ENCODE results near the gene CHST6. TPM values are rescaled to one million over a fixed set of nuclear protein-coding genes. Genes with fewer than 3 reads are reported as not detected.

The CHST6 gene
- total RNA-seq = 1.1 TPM

DNA sequence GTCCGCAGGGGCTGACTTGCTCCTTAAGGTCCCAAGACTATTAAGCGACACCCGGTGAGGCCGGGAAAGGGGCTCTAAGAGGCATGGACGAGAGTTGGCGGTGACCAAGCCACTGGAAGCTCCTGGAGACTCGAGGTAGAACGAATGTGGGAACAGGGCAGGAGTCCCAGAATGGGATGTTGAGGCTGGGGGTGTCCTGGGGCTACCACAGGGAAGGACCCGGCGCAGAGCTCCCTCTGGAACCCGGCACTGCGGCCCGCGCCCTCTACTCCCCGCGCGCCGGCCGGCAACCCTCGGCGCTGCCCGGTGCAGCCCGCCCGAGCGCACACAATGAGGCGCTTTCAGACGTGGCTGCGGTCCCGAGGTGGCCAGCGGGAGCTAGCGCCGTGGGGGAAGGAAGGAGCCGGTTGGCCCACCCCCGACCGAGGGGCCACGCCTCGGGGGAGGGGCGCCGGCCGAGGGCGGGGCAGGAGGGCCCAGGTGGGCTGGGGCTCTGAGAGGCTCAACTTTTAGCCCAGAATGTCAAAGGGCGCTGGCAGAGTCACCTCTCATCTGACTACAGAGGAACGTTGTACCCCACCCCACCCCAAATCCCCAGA lies at the start of gene CHST6:
Gene CHST6, minus strand, starts transcription at position 366 of the 599 bp plus-strand sequence. CDS start 15,613 bp downstream, outside the sequence.

GRCh38 chr16:75535901-75536300 lies 40.7 kb upstream of the CHST6 start, which contains the start of gene CHST5:
CHST5 (minus strand) TSS chr16:75536108; CDS start chr16:75530384, 5,724 bp downstream.

DNA sequence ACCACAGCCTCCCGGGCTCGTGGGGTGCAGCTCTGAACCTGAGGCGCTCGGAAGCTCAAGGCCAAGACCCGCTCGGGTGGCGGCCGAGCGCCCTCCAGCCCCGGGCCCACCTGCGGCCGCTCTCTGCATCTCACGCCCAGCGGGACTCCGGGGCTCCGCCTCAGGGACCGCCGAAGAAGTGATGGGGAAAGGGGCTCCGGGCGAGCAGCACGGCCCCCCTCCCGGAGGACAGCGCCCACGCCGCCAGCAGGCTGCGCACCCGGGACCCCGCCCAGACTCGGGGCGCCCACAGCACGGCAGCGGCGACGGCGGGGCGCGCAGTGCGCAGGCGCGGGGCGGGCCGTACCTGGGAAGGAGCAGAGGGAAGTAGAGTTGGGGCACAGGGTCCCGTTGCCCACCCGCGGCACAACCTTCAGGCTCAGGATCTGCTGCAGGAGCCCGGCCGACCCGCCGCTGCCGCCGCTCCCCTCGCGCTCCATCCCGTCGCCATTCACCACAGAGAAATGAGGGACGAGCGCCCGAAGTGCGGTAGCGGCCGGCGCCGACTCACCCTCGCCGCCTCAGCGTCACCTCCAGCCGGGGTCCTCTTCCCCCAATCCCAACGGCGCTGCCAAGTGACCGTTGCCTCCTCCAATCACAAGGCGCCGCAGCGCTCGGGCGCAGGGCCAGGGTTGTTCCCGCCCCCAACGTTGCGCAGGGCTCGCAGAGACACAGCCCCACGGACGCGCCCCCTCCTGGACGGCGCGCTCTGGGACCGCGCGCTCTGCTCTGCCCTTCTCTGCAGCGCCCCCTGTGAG lies 30.9 kb downstream of the CHST6 start, which contains the start of gene TMEM170A:
Gene TMEM170A, minus strand, starts transcription at position 568 of the 797 bp plus-strand sequence. Its CDS starts 89 bp downstream, at position 479.

DNA sequence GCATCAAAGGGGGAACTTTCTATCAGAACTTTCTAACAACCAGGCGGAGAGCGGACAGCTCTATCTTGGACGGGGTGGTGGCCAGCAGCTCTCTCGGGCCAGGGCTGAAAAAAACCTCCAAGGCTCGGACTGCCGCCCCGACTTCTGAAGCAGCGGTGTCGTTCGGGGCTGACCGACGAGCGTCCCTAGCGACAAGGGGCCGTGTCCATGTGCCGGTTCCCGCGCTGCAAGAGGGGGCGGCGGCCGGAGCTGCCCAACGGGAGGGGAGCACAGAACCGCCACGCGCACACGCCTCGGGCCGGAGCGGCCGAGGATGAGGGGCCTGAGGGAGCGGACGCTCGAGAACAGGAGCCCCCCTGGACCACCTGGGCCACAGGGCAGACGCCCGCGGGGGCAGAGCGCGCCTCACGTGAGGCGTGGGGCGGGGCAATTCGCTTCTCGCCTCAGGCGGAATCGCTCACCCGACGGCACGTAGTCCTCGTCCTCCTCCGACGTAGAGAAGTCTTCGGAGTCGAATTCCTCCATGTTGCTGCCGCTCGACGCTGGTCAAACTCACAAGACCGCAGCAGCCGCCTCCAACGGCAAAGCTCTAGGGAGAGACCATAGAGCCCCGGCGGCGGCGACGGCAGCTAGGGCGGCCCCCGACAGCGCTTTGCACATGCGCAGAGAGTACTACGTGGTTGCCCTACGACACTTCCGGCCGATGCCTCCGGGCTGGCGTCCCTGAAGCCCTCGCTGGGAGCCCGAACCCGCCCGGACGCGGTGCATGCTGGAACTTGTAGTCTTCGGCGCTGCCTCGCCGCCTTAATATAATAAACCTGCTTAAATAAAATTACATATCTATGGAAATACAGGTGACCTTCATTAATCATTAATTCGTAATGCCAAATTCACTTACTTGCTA lies 62.2 kb downstream of the CHST6 start, which contains the start of gene CFDP1:
Gene CFDP1, minus strand, starts transcription at position 676 of the 904 bp plus-strand sequence. Its CDS starts 151 bp downstream, at position 525.

Other genes starting within 250 kb of the CHST6 start
- gene BCAR1, start 243.8 kb downstream of the CHST6 start, total RNA-seq = 77.0 TPM
- 56.9 TPM for gene CFDP1, start 61.9 kb downstream of the CHST6 start, total RNA-seq
- 32.8 TPM for gene TMEM170A, start 30.8 kb downstream of the CHST6 start, total RNA-seq
- gene CHST5, start 40.7 kb upstream of the CHST6 start, total RNA-seq = 0.58 TPM
- gene TMEM231, start 60.8 kb upstream of the CHST6 start, total RNA-seq = 18.6 TPM
- 107 TPM for gene GABARAPL2, start 70.9 kb upstream of the CHST6 start, total RNA-seq
- gene ADAT1, start 127.8 kb upstream of the CHST6 start, total RNA-seq = 55.4 TPM
- gene KARS1, start 152.2 kb upstream of the CHST6 start, total RNA-seq = 85.7 TPM
- 67.8 TPM for gene TERF2IP, start 152.3 kb upstream of the CHST6 start, total RNA-seq
- not detected for gene CPHXL2, start 181.6 kb upstream of the CHST6 start, total RNA-seq
- not detected for gene DUXB, start 206.0 kb upstream of the CHST6 start, total RNA-seq
- not detected for gene CPHXL, start 231.0 kb upstream of the CHST6 start, total RNA-seq

All from metanephros (tissue), 1 donor.